ENCODE results near the gene FKBP2. TPM values are rescaled to one million over a fixed set of nuclear protein-coding genes. Genes with fewer than 3 reads are reported as not detected.
"Not testable (repeated sequence)": the region's sequence is repeated elsewhere in the genome, so short reads cannot be mapped to it uniquely, and the experiment has no call there.

FKBP2 gene
- total RNA-seq, 2 experiments from 2014 or later = 17.2 to 20.0 TPM

DNA sequence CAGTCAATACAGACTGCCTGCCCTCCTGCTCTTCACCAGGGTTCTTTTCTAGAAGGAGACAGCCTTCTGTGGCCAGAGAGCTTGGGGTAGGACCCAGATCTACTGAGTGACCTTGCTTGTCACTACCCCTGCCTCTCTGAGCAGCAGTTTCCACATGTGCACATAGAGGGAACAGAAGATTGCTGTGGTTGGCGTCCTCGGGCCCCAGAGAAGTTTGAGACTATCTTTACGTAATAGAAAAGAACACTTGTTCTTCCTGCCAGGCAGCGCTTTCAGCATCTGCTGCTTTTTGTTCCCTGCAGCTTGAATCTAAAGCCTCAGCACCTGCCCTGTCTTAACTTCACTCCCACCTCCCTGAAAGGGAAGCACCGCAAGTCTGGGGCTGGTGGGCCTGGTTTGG lies 1.9 kb upstream of the FKBP2 start:
- CTCF ChIA-PET = interaction anchor here (0.7 to 2.7 kb wide), 3 partner anchors 41 to 66 kb away, joined by 3 to 6 read pairs (median 4); partner anchors contain the start of gene CATSPERZ
- Mint-ChIP-seq H3K9me3 (no peaks in the 10 kb centered on the region), H3K27me3 (ENCODE audit: low read depth) (no peaks in the 10 kb centered on the region), H3K4me3 (peak overlapping the region; percentile 27), H3K4me1 (ENCODE audit: low read depth) (peaks cover 37% of the 10 kb centered on the region), H3K27ac (peak overlapping the region; percentile 98), H3K36me3 (ENCODE audit: low read depth) (peaks cover 22% of the 10 kb centered on the region)
- intact Hi-C loops (cut with micrococcal nuclease) = no loop called here
- DNase-seq = no peak

DNA sequence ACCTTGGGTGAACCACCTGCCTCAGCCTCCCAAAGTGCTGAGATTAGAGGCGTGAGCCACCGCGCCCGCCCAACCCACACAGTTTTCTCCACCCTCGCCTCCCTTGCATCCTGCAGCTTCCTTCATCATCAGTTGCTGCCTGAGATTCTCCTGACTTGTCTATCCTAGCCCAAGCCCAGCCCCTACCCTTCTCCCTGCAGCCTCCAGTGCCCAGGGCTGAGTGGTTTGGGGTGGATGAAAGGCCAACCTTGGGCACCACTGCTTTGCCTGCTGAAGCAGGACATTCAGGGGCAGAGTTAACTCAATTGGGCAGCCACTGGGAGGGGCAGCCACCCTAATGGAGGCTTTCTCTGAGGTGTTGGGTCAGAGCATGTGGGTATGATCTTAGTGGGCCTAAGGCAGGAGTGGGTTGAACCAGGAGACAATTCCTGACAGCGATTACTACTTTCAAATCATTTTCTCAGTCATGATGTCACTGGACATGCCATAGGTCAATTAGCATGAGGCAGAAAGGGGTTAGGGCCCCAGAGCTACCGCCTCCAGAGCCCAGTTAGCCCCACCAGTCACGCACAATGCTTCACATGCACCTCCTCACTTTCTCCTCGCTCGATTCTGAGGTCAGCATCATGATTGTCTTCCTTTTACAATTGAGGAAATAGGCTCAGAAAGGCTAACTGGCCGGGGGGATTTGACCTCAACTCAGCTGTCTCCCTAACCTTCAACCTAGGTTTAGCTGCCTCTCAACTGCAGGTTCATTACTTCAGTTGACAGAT lies 1.0 kb upstream of the FKBP2 start:
- Mint-ChIP-seq H3K9me3 (no peaks in the 10 kb centered on the region), H3K4me1 (ENCODE audit: low read depth) (peaks cover 37% of the 10 kb centered on the region), H3K27me3 (ENCODE audit: low read depth) (no peaks in the 10 kb centered on the region), H3K27ac (peak overlapping the region; percentile 98), H3K4me3 (peak overlapping the region; percentile 92), H3K36me3 (ENCODE audit: low read depth) (peaks cover 23% of the 10 kb centered on the region)
- DNase-seq = peak; percentile 40
- intact Hi-C loops (cut with micrococcal nuclease) = loop anchor here (2.0 to 10.0 kb wide), 4 partner anchors 45 to 845 kb away; partner anchors contain the start of genes BAD, CDCA5, EHD1 and GPR137
- CTCF ChIA-PET = interaction anchor here (2.7 kb wide), 1 partner anchor 61 kb away, joined by 6 read pairs; the partner anchor contains the start of gene CATSPERZ

DNA sequence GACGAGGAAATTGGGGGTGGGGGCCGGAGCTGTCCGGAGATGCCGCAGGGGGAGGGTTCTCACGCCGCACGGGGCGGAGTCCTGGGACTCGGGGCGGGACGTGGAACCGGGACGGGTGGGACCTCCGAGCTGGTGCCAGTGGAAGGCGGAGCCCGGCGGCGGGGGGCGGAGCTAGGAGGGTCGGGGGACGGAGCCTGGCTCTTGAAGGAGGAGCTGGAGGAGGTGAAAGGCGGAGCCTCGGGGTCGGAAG lies 271 bp downstream of the FKBP2 start:
- DNase-seq = peak; percentile 100
- Mint-ChIP-seq H3K9me3 (no peaks in the 10 kb centered on the region), H3K4me1 (ENCODE audit: low read depth) (peaks cover 33% of the 10 kb centered on the region), H3K27me3 (ENCODE audit: low read depth) (no peaks in the 10 kb centered on the region), H3K27ac (peak overlapping the region; percentile 98), H3K36me3 (ENCODE audit: low read depth) (peaks cover 22% of the 10 kb centered on the region), H3K4me3 (peak overlapping the region; percentile 92)
- intact Hi-C loops (cut with micrococcal nuclease) = loop anchor here (1.0 to 10.0 kb wide), 11 partner anchors 11 to 844 kb away; partner anchors contain the start of genes BAD, CDCA5, DNAJC4 and EHD1
- CTCF ChIA-PET = interaction anchor here (0.9 to 1.4 kb wide), 3 partner anchors 34 to 77 kb away, joined by 4 to 7 read pairs (median 4); partner anchors contain the start of gene PRDX5

DNA sequence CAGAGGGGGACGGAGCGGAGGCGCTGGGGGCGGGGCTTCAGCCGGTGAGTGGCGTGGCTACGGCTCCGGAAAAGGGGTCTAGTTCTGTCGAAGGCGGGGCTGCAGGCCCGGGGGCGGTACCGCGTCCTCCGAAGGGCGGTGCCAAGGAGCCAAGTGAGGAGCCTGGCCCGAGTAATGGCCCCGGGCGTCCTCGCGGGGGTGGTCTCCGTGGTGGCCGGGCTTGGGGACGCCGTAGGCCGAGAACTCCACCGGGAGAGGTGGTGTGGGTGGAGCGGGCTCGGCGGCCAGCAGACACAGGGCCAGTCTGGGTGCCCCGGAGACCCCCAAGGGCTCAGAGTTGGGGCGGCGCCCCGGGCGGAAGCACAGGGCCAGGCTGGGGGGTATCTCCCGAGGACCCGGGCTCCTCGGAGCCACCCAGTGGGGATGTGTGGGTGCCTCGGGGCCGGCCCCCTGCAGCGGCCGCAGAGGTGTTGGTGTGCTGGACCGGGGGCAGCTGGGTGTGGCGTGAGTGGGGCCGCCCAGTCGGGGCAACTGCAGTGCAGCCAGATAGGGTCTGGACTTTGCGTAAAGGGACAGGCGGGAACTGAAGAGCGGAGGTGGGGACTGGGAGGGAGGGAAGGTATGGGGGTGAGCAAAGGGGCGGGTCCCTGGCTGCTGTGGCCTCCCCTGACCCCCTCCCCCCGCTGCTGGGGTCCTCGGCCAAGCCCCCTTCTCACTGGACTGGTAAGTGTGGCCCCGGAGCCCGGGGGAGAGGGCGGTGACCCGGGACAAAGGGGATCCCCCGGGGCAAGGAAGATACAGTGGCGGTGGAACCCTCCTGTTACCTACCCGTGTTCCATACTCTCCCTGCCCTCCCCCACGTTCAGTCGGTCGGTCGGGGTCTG lies 838 bp downstream of the FKBP2 start:
- DNase-seq = no peak
- CTCF ChIA-PET = interaction anchor here (0.9 to 1.4 kb wide), 4 partner anchors 10 to 76 kb away, joined by 4 to 7 read pairs (median 5); partner anchors contain the start of genes PLCB3 and PRDX5
- Mint-ChIP-seq H3K36me3 (ENCODE audit: low read depth) (peaks cover 22% of the 10 kb centered on the region), H3K27me3 (ENCODE audit: low read depth) (no peaks in the 10 kb centered on the region), H3K27ac (peak overlapping the region; percentile 98), H3K4me3 (peak overlapping the region; percentile 92), H3K9me3 (no peaks in the 10 kb centered on the region), H3K4me1 (ENCODE audit: low read depth) (peaks cover 33% of the 10 kb centered on the region)
- intact Hi-C loops (cut with micrococcal nuclease) = loop anchor here (1.0 to 10.0 kb wide), 11 partner anchors 11 to 843 kb away; partner anchors contain the start of genes BAD, CDCA5, DNAJC4 and EHD1

DNA sequence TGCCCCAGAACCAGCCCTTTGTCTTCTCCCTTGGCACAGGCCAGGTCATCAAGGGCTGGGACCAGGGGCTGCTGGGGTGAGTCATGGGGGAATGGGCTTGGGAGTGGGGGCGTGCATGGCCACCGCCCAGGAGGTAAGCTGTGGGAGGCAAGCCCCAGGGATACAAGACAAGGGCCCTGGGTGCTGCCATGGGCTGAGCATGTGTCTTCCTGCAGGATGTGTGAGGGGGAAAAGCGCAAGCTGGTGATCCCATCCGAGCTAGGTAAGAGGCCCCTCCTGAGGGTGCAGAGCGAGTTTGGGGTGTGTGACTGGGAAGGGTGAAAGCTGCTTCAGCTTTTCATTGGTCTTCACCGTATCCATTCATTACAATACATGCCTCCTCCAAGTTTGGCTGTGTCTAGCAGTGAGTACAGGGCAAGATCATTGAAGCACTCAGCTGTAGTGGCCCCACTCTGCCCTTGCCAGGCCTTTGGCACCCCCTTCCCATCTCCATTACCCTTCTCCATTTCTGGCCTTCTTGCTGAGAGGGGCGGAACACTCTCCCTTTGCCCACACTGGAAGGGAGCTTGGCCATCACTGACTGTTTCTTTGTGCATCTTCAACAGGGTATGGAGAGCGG lies 2.5 kb downstream of the FKBP2 start:
- H3K27ac Mint-ChIP-seq = peak overlapping the region; percentile 71
- H3K36me3 Mint-ChIP-seq (ENCODE audit: low read depth) = peaks cover 21% of the 10 kb centered on the region

DNA sequence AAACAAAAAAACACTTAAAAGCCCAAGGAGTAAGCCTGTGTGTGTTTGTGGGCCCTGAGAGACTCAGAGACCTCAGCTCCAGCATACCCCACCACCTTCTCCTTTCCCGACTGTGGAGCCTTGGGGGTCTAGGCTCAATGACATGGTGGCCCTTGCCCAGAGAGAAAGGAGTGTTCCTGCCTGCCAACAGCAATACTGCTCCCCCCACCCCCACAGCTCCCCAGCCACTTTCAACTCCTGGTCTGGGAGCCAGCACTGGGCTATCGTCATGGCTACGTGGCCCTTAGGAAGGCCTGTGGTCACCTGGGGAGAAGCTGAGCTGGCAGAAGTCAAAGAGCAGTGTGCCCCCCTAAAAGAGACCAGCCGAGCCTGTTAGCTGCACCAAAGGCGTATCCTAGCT lies 3.2 kb downstream of the FKBP2 start:
- intact Hi-C loops (cut with micrococcal nuclease) = loop anchor here (5.0 to 10.0 kb wide), 2 partner anchors 633 to 841 kb away; partner anchors contain the start of genes CDCA5, EHD1 and ZFPL1
- CTCF ChIA-PET = interaction anchor here (1.6 to 1.8 kb wide), 3 partner anchors 39 to 60 kb away, joined by 5 to 7 read pairs (median 6); partner anchors contain the start of gene CATSPERZ
- H3K36me3 Mint-ChIP-seq (ENCODE audit: low read depth) = peaks cover 21% of the 10 kb centered on the region
- peak overlapping the region; percentile 6 for H3K4me3 Mint-ChIP-seq
- peaks cover 29% of the 10 kb centered on the region for H3K4me1 Mint-ChIP-seq (ENCODE audit: low read depth)
- H3K27me3 Mint-ChIP-seq (ENCODE audit: low read depth) = no peaks in the 10 kb centered on the region
- H3K9me3 Mint-ChIP-seq = no peaks in the 10 kb centered on the region
- DNase-seq = no peak
- peak overlapping the region; percentile 71 for H3K27ac Mint-ChIP-seq

More for the DNA sequence above, 2.5 kb downstream of the FKBP2 start:
- peaks cover 29% of the 10 kb centered on the region for H3K4me1 Mint-ChIP-seq (ENCODE audit: low read depth)
- H3K27me3 Mint-ChIP-seq (ENCODE audit: low read depth) = no peaks in the 10 kb centered on the region
- DNase-seq = no peak
- intact Hi-C loops (cut with micrococcal nuclease) = loop anchor here (5.0 to 10.0 kb wide), 2 partner anchors 634 to 841 kb away; partner anchors contain the start of genes CDCA5, EHD1 and ZFPL1
- H3K9me3 Mint-ChIP-seq = no peaks in the 10 kb centered on the region
- CTCF ChIA-PET = interaction anchor here (1.3 to 1.8 kb wide), 4 partner anchors 9 to 61 kb away, joined by 5 to 7 read pairs (median 6); partner anchors contain the start of genes CATSPERZ and PLCB3
- peak overlapping the region; percentile 92 for H3K4me3 Mint-ChIP-seq

DNA sequence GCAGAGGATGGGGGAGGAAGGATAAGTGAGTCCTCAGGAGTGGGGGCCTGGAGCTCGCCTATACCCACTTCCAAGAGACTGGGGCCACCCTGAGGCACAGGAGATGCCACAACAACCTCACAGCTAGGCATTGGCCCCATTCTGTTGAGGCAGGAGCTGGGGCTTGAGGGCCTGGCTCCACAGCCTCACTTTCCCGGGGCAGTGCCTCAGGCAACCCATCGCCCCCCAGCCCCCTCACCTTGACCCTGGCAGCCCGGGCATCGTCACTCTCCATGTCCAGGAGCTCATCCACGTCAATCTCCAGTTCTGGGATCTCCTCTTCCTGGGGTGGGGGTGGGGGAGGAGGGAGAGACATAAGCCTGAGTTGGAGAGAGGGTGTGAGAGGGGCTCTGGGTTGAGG lies 4.1 kb downstream of the FKBP2 start:
- no peak for DNase-seq
- Mint-ChIP-seq H3K27ac (peak overlapping the region; percentile 91), H3K27me3 (ENCODE audit: low read depth) (no peaks in the 10 kb centered on the region), H3K36me3 (ENCODE audit: low read depth) (peaks cover 18% of the 10 kb centered on the region), H3K4me1 (ENCODE audit: low read depth) (peaks cover 25% of the 10 kb centered on the region), H3K4me3 (peak overlapping the region; percentile 95), H3K9me3 (no peaks in the 10 kb centered on the region)
- intact Hi-C loops (cut with micrococcal nuclease) = loop anchor here (5.0 to 10.0 kb wide), 2 partner anchors 632 to 840 kb away; partner anchors contain the start of genes CDCA5, EHD1 and ZFPL1
- CTCF ChIA-PET = interaction anchor here (0.8 to 1.9 kb wide), 3 partner anchors 27 to 59 kb away, joined by 3 to 6 read pairs (median 4); no protein-coding TSS in a partner anchor

DNA sequence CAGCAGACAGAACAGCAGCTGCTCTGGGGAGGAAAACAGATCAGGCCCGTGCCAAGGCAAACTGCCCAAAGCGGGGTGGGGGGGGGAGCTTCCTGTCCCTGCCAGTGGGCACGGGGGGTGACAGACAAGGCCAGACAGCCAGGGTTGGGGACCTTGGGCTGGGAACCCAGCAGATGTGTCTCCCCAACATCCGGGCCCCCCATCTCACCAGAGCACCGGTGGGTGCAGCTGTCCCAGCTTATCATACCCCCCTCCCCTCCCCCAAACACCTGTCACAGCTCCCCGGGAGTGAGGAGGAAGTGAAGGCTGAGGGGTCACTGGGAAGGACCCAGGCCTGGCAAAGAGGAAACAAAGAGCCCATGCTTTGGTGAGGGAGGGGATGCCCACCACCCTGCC lies 4.5 kb downstream of the FKBP2 start:
- intact Hi-C loops (cut with micrococcal nuclease) = loop anchor here (10.0 kb wide), 1 partner anchor 839 kb away; the partner anchor contains the start of genes CDCA5 and ZFPL1
- DNase-seq = peak; percentile 55
- H3K27me3 Mint-ChIP-seq (ENCODE audit: low read depth) = no peaks in the 10 kb centered on the region

DNA sequence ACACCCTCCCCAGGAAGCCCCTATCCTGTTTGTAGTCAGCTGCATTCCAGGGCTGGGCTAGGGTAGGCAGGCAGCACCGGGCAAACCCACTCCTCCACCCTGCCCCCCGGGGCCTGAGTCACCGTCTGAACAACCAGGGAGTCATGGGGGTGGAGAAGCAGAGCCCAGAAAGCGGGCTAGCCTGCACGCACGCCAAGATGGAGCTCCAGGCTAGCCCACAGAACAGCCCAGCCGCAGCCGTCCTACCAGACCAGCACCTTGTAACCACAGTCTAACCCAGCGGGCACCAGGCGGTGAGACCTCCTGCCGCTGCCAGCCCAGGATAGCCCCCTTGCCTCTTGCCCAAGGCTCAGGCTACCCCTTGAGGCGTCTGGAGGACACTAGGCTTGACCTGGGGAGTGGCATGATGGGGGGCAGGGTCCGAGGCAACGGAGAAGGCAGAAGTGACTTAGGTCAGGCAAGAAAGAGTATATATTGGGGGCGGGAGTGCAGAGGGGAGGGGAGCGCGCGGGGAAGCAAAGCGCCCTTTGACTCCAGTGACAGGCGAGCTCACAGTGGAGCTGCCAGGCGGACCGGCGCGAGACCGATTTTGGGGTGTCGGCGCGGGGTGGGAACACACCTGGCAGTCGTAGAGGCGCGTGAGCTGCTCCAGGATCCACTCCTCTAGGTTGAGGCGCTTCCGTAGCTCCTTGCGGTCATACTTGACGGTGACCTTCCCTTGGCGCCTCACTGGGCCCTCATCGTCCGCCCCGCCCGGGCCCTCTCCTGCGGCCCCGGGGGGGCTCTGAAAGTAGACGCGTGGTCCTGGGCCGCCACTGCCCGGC lies 5.1 kb downstream of the FKBP2 start:
- DNase-seq = peak; percentile 91
- Mint-ChIP-seq H3K4me1 (ENCODE audit: low read depth) (peaks cover 25% of the 10 kb centered on the region), H3K27ac (peak overlapping the region; percentile 91), H3K4me3 (peak overlapping the region; percentile 95), H3K36me3 (ENCODE audit: low read depth) (peaks cover 14% of the 10 kb centered on the region), H3K9me3 (no peaks in the 10 kb centered on the region), H3K27me3 (ENCODE audit: low read depth) (no peaks in the 10 kb centered on the region)
- CTCF ChIA-PET = interaction anchor here (1.1 to 1.9 kb wide), 4 partner anchors 26 to 58 kb away, joined by 4 to 6 read pairs (median 5); partner anchors contain the start of gene CATSPERZ
- intact Hi-C loops (cut with micrococcal nuclease) = loop anchor here (1.0 to 10.0 kb wide), 7 partner anchors 15 to 839 kb away; partner anchors contain the start of genes BAD, CDCA5, DNAJC4 and ESRRA

More for the DNA sequence above, 4.5 kb downstream of the FKBP2 start:
- Mint-ChIP-seq H3K36me3 (ENCODE audit: low read depth) (peaks cover 15% of the 10 kb centered on the region), H3K4me1 (ENCODE audit: low read depth) (peaks cover 23% of the 10 kb centered on the region), H3K9me3 (no peaks in the 10 kb centered on the region), H3K27ac (peak overlapping the region; percentile 91), H3K4me3 (peak overlapping the region; percentile 95)
- CTCF ChIA-PET = interaction anchor here (0.8 to 1.9 kb wide), 4 partner anchors 27 to 59 kb away, joined by 3 to 6 read pairs (median 4); no protein-coding TSS in a partner anchor

DNA sequence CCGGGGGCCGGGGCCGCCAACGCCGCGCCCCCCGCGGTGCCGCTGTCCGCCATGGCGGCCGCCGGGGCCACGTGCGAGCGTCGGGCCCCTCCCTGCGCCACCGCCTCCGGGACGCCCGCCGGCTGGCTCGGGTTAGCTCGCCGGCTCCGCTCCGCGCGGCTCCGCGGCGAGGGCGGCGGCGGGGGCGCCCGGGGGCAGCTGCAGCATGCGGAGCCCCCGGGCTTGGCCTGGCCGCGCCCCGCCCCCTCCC lies 5.7 kb downstream of the FKBP2 start:
- intact Hi-C loops (cut with micrococcal nuclease) = loop anchor here (1.0 to 10.0 kb wide), 7 partner anchors 16 to 838 kb away; partner anchors contain the start of genes BAD, CDCA5, DNAJC4 and ESRRA
- Mint-ChIP-seq H3K4me1 (ENCODE audit: low read depth) (peaks cover 25% of the 10 kb centered on the region), H3K36me3 (ENCODE audit: low read depth) (peaks cover 14% of the 10 kb centered on the region), H3K4me3 (peak overlapping the region; percentile 78)
- CTCF ChIA-PET = interaction anchor here (1.1 to 1.9 kb wide), 3 partner anchors 42 to 58 kb away, joined by 5 to 6 read pairs (median 5); partner anchors contain the start of gene CATSPERZ
- H3K9me3 Mint-ChIP-seq; H3K27me3 Mint-ChIP-seq (ENCODE audit: low read depth); H3K27ac Mint-ChIP-seq; DNase-seq: not testable (repeated sequence)

Data from activated naive CD4-positive, alpha-beta T cell treated with anti-CD3 and anti-CD28 coated beads for 36 hours (primary cell).